GM21447 (cell line): Measurements from ENCODE around the gene SPATA31D3.
"Not testable (repeated sequence)": the region's sequence is repeated elsewhere in the genome, so short reads cannot be mapped to it uniquely, and the experiment has no call there.

Experiments
- ATAC-seq: cut with Tn5 transposase; IDR thresholded peaks from one replicate; pipeline ENCODE4 v1.9.1; 2021; ENCODE audit not compliant: unreplicated experiment

Gene SPATA31D3

GRCh38 chr9:81976351-81976750, 33.1 kb downstream of the SPATA31D3 start:
- no peak for ATAC-seq

GRCh38 chr9:81979196-81979595, 35.9 kb downstream of the SPATA31D3 start:
- ATAC-seq: peak; percentile 75

DNA sequence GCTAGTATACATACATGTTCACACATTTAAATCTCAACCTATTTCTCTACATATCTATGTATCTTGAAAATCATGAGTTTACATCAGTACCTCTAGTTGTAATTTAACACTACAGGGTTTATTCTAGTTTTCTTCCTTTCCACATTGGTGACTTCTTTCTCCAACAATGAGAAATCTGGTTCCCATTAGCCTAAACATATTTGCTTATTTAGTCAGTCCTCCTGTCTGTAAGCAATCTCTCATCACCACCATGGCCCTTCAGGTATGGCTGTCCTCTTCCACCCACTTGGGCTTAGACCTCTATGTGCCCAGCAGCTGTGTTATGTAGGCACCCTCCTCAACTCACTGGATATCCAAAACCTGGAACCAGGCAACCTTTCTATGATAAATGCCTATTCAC, 37.3 kb downstream of the SPATA31D3 start:
- ATAC-seq: no peak

GRCh38 chr9:81981883-81982282, 38.6 kb downstream of the SPATA31D3 start:
- no peak for ATAC-seq

DNA sequence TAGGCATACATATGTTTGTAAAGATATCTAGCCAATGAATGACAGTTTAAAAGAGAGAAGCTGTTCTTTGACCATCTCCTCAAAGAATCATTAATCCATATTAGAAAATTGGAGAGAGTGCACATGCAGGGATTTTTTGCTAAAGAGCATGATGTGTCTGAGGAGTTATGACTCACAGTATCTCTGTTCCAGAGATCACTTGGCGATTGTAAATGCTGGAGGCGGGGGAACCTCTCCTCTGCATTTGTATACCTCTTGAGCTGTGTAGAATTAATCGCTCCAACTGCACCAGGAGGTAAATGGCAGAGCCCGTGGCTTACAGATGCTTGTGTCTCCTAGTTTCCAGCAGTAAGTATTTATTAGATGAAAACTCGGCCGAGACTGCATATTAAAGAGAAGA, 41.6 kb downstream of the SPATA31D3 start:
- ATAC-seq: no peak

DNA sequence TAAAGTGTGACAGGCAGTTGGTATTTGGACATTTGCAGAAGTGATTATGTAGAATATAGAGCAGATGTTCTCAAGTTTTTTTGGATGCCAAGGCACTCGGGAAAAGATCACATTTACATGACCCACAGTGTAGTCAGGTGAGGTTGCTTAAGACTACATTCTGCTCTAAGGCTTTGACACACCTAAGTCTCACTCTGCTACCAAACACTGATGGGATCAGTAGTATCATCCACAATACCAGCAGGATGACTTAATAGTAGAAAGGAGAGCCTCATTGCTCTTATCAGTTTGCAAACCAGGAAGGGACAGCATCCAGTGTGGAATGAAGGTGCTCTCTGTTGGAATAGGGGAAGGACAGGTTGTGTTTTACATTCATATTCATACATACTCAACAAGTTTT, 42.8 kb downstream of the SPATA31D3 start:
- no peak for ATAC-seq

- ATAC-seq: not testable (repeated sequence)
Observed at GRCh38 chr9:81988472-81988871, 45.2 kb downstream of the SPATA31D3 start, which contains the start of gene SPATA31D1. TSS of gene SPATA31D1 (plus strand) at chr9:81988772. CDS start at chr9:81988819, 47 bp downstream.

DNA sequence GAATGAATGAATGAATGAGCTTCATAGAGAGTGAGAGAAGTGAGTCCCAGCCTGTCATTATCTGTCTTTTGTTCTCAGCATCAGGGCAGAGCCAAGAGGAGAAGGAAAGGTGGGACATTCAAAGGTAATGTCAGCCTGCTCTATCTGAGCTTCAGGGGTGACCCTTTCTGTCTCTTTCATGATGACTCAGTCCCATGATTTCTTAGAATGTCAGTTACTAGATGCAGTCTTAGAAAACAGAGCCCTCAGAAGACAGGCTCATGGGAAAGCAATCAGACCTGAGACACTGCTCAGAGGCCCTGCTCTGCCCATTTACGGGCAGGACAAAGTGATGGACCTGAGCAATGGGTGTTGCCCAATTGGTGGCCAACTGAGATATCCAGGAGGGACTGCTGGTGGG, 46.4 kb downstream of the SPATA31D3 start:
- ATAC-seq: no peak

GRCh38 chr9:81993656-81994055, 50.4 kb downstream of the SPATA31D3 start:
- ATAC-seq: no peak
